Esophagus muscularis mucosa (tissue), 4 donors: ENCODE measurements around the gene LPO. TPM values are rescaled to one million over a fixed set of nuclear protein-coding genes. Genes with fewer than 3 reads are reported as not detected.

Source experiments
- DNase-seq: peaks from one replicate; pipeline ENCODE4 v3.0.0-alpha.2; 2017; ENCODE audit errors: extremely low spot score
- H3K27ac ChIP-seq, 4 donors: fragments of 200-600 bp; sonication (generic); replicated peaks in 1 of 4; 1 replicate in 3 of 4; 2 replicates in 1 of 4; pipeline ENCODE4 v1.5.1; 2016 to 2019; ENCODE audit warnings: mild to moderate bottlenecking in 1 of 4
- H3K27me3 ChIP-seq, 4 donors: fragments of 200-600 bp; sonication (generic); one replicate each; pipeline versions ENCODE4 v1.5.1 to v1.6.0; 2016 to 2019
- H3K36me3 ChIP-seq, 4 donors: fragments of 200-600 bp; sonication (generic); one replicate each; pipeline ENCODE4 v1.5.1; 2016 to 2019
- H3K4me1 ChIP-seq, 4 donors: fragments of 200-600 bp; sonication (generic); one replicate each; pipeline ENCODE4 v1.5.1; 2016 to 2019
- H3K4me3 ChIP-seq, 4 donors: fragments of 200-600 bp; sonication (generic); 1 replicate in 2 of 4; 2 replicates in 2 of 4; pipeline ENCODE4 v1.5.1; 2016 to 2019; ENCODE audit warnings: mild to moderate bottlenecking in 4 of 4, moderate library complexity in 1 of 4
- H3K9me3 ChIP-seq, 4 donors: fragments of 200-600 bp; sonication (generic); 1 replicate in 3 of 4; 2 replicates in 1 of 4; pipeline ENCODE4 v1.5.1; 2016 to 2019
- CTCF ChIP-seq, 3 experiments: fragments of 200-600 bp in 2 of 3; fragments of 450-650 bp in 1 of 3; sonication (generic) in 2 of 3; IDR thresholded peaks; one replicate each; pipeline ENCODE4 v1.5.1; 2017 to 2019; ENCODE audit warnings: antibody characterized with exemption in 3 of 3, mild to moderate bottlenecking in 2 of 3, moderate library complexity in 1 of 3
- EP300 ChIP-seq: sonication (generic); formaldehyde crosslinking; IDR thresholded peaks from one replicate; pipeline ENCODE4 v1.6.1; 2017; ENCODE audit warnings: antibody characterized with exemption
- POLR2A ChIP-seq: fragments of 450-650 bp; IDR thresholded peaks from one replicate; pipeline ENCODE4 v1.6.1; 2017; ENCODE audit warnings: antibody characterized with exemption, moderate library complexity, mild to moderate bottlenecking, low read depth
- POLR2AphosphoS5 ChIP-seq, 2 donors: sonication (generic); formaldehyde crosslinking; IDR thresholded peaks; one replicate each; pipeline ENCODE4 v1.6.1; 2017; ENCODE audit warnings: antibody characterized with exemption in 2 of 2
- WGBS: methylation state at CpG from one replicate; pipeline ENCODE4 v1.1.5; 2018; 5-methylcytosine and 5-hydroxymethylcytosine counted together
- intact Hi-C: fragments of 100-400 bp; cut with DNase I; formaldehyde crosslinking; loops from one replicate; pipeline ENCODE4 v1.15.1; 2023
- total RNA-seq, 4 donors: library from RNA; depleted of rRNA; stranded (reverse); fragments of >200 nt; gene quantifications; one replicate each; pipeline versions ENCODE4 v1.1.0 to v1.2.1, GENCODE V29; 2016

The LPO gene
- total RNA-seq, 4 donors from 2014 or later = not detected

DNA sequence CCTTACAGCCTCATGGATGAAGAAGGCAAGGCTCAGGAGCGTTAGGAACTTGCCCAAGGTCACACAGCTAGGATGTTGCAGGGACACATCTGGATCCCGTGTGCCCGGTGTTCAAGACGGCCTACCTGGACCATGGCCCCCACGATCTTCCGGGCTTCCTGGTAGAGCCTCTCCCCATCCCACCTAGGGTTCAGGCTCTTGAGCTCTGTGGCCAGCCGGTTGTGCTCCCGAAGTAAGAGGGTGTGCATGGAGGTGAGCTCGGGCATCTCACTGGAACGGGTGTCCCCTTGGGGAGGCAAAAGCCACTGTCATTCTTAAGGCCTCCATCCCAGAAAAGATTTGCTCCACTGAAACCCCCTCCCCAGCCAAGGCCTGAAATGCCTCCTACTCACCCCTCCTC lies 37.0 kb downstream of the LPO start:
- intact Hi-C loops = no loop called here
- no peak for DNase-seq
- Histone ChIP-seq H3K4me3 (no peak overlapping the region), H3K36me3 (no peaks in the 10 kb centered on the region), H3K4me1 (peaks cover 0 to 17% (median 13%) of the 10 kb centered on the region in 4 donors), H3K27me3 (peaks cover 0 to 34% (median 1%) of the 10 kb centered on the region in 4 donors), H3K9me3 (no peaks in the 10 kb centered on the region), H3K27ac (no peak overlapping the region)
- 74% methylated on average over 8 of the region's 10 CpGs for WGBS
- TF ChIP-seq POLR2AphosphoS5 (IDR thresholded peaks at IDR 0.05) (no peak), POLR2A (no peak), EP300 (no peak), CTCF (IDR thresholded peaks at IDR 0.05) (no peak)

DNA sequence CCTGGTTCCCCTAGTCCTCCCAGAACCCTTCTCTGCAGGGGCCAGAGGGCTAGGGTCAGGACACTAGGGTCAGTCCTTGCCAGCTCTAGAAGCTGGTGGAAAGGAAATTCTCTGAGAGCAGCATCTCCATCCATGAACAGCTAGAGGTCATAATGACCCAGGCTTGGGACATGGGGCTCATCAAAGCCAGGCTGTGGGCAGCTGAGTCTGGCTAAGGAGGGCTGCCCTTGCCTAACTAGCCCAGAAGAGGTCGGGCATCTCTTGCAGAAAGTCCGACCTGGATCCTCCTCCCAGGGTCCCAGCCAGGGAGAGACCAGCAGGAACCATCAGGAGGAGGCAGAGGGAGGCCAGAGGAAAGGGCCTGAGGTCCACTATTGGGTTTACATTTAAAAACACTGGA lies 38.0 kb downstream of the LPO start:
- intact Hi-C loops = no loop called here
- no peak for DNase-seq
- H3K9me3 ChIP-seq = no peaks in the 10 kb centered on the region
- no peaks in the 10 kb centered on the region for H3K36me3 ChIP-seq
- H3K4me3 ChIP-seq = no peak overlapping the region
- TF ChIP-seq EP300 (no peak), POLR2AphosphoS5 (IDR thresholded peaks at IDR 0.05) (no peak), POLR2A (no peak), CTCF (IDR thresholded peaks at IDR 0.05) (no peak)
- H3K4me1 ChIP-seq = peaks cover 0 to 17% (median 13%) of the 10 kb centered on the region in 4 donors
- WGBS = 14% methylated on average over 2 of the region's 2 CpGs
- H3K27ac ChIP-seq = no peak overlapping the region
- peaks cover 0 to 43% (median 1%) of the 10 kb centered on the region in 4 donors for H3K27me3 ChIP-seq

DNA sequence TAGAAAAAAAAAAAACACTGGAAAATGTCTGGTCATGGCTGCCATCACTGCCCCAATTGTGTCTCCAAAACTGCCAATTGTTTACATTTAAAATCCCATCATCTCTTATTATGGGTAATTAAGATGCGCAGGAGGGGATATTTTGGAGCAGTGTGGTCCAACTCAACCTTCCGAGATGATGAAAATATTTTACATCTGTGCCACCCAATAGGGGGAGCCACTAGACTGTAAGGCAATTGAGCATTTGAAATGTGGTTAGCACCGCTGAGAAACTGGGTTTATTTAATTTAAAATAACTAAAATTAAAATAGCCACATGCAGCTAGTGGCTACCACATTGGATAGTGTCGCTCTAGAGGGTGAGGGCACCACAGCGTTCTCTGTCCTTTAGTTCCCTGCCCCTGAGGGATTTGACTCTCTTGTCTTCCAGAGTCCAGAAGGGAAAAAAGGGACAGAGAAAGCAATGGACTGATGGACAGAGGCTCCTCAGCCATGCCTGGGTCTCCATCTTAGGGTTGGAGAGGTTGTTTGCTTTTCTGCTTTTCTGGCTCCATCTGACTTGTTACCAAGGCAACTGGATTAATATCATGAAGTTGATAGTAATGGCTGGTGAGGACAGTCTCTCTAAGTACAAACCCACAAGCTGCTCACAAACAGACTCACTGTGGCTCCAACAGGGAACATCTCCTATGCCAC lies 38.9 kb downstream of the LPO start:
- no peaks in the 10 kb centered on the region for H3K9me3 ChIP-seq
- H3K4me3 ChIP-seq = no peak overlapping the region
- WGBS = 72% methylated on average over 5 of the region's 5 CpGs
- no peak overlapping the region for H3K27ac ChIP-seq
- DNase-seq = no peak
- no peaks in the 10 kb centered on the region for H3K36me3 ChIP-seq
- H3K27me3 ChIP-seq = peaks cover 0 to 50% (median 1%) of the 10 kb centered on the region in 4 donors
- intact Hi-C loops = no loop called here
- TF ChIP-seq POLR2AphosphoS5 (IDR thresholded peaks at IDR 0.05) = no peak
- TF ChIP-seq CTCF (IDR thresholded peaks at IDR 0.05) = peak in 1 of 3 experiments; percentile 24
- no peak for TF ChIP-seq POLR2A
- peaks cover 0 to 17% (median 13%) of the 10 kb centered on the region in 4 donors for H3K4me1 ChIP-seq

GRCh38 chr17:58277802-58278595 lies 39.6 kb downstream of the LPO start:
- Histone ChIP-seq H3K27me3 (peaks cover 0 to 50% (median 1%) of the 10 kb centered on the region in 4 donors), H3K27ac (peak overlapping the region in 2 of 4 donors; percentile 7 to 44), H3K36me3 (no peaks in the 10 kb centered on the region), H3K4me1 (peaks cover 0 to 17% (median 13%) of the 10 kb centered on the region in 4 donors), H3K4me3 (no peak overlapping the region), H3K9me3 (no peaks in the 10 kb centered on the region)
- WGBS = 75% methylated on average over 10 of the region's 36 CpGs
- DNase-seq = no peak
- TF ChIP-seq POLR2A = no peak
- intact Hi-C loops = no loop called here

GRCh38 chr17:58278661-58279015 lies 40.3 kb downstream of the LPO start:
- intact Hi-C loops = no loop called here
- no CpG with 5 or more reads among the region's 5 CpGs for WGBS

More at GRCh38 chr17:58278661-58279015, 40.3 kb downstream of the LPO start:
- TF ChIP-seq EP300 = no peak
- TF ChIP-seq POLR2AphosphoS5 (IDR thresholded peaks at IDR 0.05) = no peak
- TF ChIP-seq CTCF (IDR thresholded peaks at IDR 0.05) = no peak
- TF ChIP-seq POLR2A = no peak
- DNase-seq = no peak
- H3K27ac ChIP-seq = peak overlapping the region in 2 of 4 donors; percentile 7 to 44
- H3K27me3 ChIP-seq = peaks cover 0 to 47% (median 1%) of the 10 kb centered on the region in 4 donors
- H3K4me3 ChIP-seq = peak overlapping the region; percentile 29 to 46 (median 37)
- H3K4me1 ChIP-seq = peaks cover 0 to 17% (median 13%) of the 10 kb centered on the region in 4 donors
- no peaks in the 10 kb centered on the region for H3K9me3 ChIP-seq
- H3K36me3 ChIP-seq = no peaks in the 10 kb centered on the region
